BE2C (cell line): ENCODE data around the gene SLC9A2.

Experiments
- DNase-seq: peaks from one replicate; pipeline ENCODE4 v3.0.0-alpha.2; 2020
- H3K27me3 ChIP-seq: fragments of 250-450 bp; sonication (Bioruptor Pico); 2 replicates; pipeline ENCODE4 v1.5.1; 2020; ENCODE audit warnings: mild to moderate bottlenecking
- H3K36me3 ChIP-seq: fragments of 250-450 bp; sonication (Bioruptor Pico); 2 replicates; pipeline ENCODE4 v1.5.1; 2020; ENCODE audit warnings: mild to moderate bottlenecking
- H3K4me1 ChIP-seq: fragments of 250-450 bp; sonication (Bioruptor Pico); 2 replicates; pipeline ENCODE4 v1.5.1; 2020
- H3K4me3 ChIP-seq: 2 replicates; pipeline ENCODE4 v1.5.1; 2011; ENCODE audit warnings: low read depth, low read length
- H3K9me3 ChIP-seq: fragments of 250-450 bp; sonication (Bioruptor Pico); 2 replicates; pipeline ENCODE4 v1.5.1; 2020
- CTCF ChIP-seq: IDR thresholded peaks from 2 replicates; pipeline ENCODE4 v1.5.1; 2012; ENCODE audit warnings: mild to moderate bottlenecking, low read depth, low read length

Gene SLC9A2

GRCh38 chr2:102615620-102616436 lies 3.5 kb upstream of the SLC9A2 start:
- Histone ChIP-seq H3K27me3 (peaks cover 20% of the 10 kb centered on the region), H3K36me3 (no peaks in the 10 kb centered on the region), H3K9me3 (no peaks in the 10 kb centered on the region), H3K4me3 (no peak overlapping the region), H3K4me1 (no peaks in the 10 kb centered on the region)
- DNase-seq, result peak; percentile 29
- peak; percentile 75 for TF ChIP-seq CTCF

DNA sequence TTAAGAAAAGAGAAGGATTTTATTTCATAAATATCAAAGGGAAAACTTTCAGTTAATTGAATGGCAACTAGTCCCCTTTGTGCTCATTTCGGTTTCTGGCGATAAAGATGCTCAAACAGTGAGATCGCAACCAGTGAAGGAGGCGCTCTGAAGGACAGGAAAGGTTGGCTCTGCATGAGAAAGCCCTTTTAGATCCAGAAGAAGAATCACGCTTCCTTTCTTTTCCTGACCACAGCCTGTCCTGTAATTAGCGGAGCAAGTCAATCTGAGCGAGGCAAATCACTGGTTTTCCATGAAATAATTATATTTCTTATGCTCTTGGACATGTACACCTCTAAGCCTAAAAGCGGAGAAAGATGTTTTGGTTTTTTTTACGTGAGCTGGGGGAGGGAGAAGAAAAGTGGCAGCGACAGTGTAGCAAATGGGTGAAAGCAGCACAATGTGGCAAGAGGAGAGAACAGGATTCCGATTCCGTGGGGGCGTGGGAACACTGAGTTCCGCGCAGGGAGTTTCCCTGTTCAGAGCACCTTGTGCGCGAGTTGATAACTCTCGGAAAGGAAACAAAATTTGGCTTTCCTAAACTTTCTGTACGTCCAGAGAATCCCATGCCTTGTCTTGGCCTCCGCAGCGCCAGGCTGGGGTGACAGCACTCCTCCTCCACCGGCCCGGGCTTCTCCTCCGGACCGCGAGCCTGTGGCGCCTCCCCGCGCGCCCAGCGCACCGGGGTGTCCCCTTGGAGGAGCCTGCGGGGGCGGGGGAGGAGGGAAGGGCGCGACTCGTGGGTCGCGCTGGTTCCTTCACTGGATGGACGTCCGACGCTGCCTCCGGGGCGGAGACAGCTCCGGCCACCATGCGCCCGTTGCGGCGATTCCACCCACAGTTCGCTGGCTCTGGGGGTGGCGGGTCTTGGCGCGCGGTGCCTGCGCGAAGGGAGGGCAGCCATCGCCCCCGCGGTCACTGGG lies 620 bp upstream of the SLC9A2 start:
- H3K36me3 ChIP-seq, result no peaks in the 10 kb centered on the region
- H3K4me3 ChIP-seq, result no peak overlapping the region
- no peaks in the 10 kb centered on the region for H3K9me3 ChIP-seq
- no peak for TF ChIP-seq CTCF
- H3K4me1 ChIP-seq, result no peaks in the 10 kb centered on the region
- DNase-seq, result no peak
- peaks cover 20% of the 10 kb centered on the region for H3K27me3 ChIP-seq

DNA sequence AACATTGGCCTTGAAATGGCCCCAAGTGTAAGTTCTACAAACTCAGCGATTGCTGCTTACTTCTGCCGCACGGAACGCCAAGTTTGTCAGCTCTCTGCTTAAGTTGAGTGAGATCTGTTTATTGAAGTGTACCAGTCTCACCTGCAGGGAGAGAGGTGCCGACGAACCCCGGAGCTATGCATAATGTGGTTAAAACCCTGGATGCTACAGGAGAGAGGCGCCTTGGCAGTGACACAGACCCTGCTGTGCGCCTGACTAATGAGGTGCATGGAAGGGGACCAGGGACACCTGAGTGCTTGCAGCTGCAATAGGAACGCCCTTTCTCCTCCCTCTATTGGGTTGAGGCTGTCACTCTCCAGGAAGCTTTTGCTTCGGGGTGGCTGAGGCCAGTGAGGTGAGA lies 979 bp downstream of the SLC9A2 start:
- no peak for DNase-seq
- Histone ChIP-seq H3K4me3 (no peak overlapping the region), H3K9me3 (no peaks in the 10 kb centered on the region), H3K27me3 (peaks cover 20% of the 10 kb centered on the region), H3K4me1 (no peaks in the 10 kb centered on the region), H3K36me3 (no peaks in the 10 kb centered on the region)
- TF ChIP-seq CTCF, result no peak

DNA sequence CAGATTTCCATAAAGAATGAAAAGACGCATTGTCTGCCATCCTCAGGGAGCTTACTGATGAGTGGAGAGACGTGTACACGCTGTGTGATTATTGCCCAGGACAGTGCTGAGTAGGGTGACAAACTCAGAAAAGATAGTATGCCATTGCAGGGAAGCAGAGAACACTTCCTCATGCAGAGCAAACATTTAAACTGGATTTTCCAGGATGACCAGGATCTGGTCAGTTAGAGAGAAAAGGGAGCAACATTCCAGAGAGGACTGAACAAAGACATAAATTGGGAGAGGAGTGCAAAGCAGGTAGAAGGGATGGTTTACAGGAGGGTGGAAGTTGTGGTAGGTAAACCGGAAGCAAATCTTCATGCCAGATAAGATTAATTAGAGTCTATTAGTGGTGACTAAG lies 2.3 kb downstream of the SLC9A2 start:
- peaks cover 20% of the 10 kb centered on the region for H3K27me3 ChIP-seq
- no peak for DNase-seq
- no peaks in the 10 kb centered on the region for H3K9me3 ChIP-seq
- TF ChIP-seq CTCF, result no peak
- no peak overlapping the region for H3K4me3 ChIP-seq
- H3K4me1 ChIP-seq, result no peaks in the 10 kb centered on the region
- no peaks in the 10 kb centered on the region for H3K36me3 ChIP-seq

DNA sequence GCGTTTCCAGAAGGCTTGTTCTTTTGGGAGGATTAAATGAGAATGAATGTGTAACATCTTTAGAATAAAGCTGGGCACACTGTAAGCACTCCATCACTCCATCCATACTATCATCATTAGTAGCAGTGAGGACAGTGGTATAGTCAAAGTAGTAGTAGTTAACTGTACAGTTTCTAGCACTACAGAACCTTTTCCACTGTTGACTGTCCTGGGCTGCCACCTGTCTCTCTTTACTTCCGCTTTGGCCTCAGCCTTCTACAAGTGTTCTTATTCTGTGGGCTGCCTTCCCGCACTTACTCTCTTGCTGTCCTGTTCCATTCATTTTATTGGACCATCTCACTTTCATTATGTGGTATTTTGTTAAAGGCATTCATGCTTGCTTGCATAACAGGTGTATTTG lies 3.3 kb downstream of the SLC9A2 start:
- no peaks in the 10 kb centered on the region for H3K36me3 ChIP-seq
- peaks cover 17% of the 10 kb centered on the region for H3K27me3 ChIP-seq
- no peaks in the 10 kb centered on the region for H3K9me3 ChIP-seq
- TF ChIP-seq CTCF, result no peak
- no peaks in the 10 kb centered on the region for H3K4me1 ChIP-seq
- no peak overlapping the region for H3K4me3 ChIP-seq
- DNase-seq, result no peak
